ENCODE measurements around the gene PHLDA1. TPM values are rescaled to one million over a fixed set of nuclear protein-coding genes. Genes with fewer than 3 reads are reported as not detected.
A peak's percentile ranks its signal among the peaks of the same experiment; 100 is the strongest.

PHLDA1 gene
- total and polyA plus RNA-seq, 2 of the 13 experiments (the other 11 are each of a cell fraction or from before 2014, with no cell fraction given) = 33.8 to 41.0 TPM

GRCh38 chr12:76040461-76040860 is 8.9 kb upstream of the PHLDA1 start:
- no peak overlapping the region for H3K4me2 ChIP-seq (ENCODE audit: low read depth, low read length)
- no peak overlapping the region for H2AFZ ChIP-seq (ENCODE audit: low read length)
- no peak overlapping the region for H3K9ac ChIP-seq (ENCODE audit: insufficient read depth, low read depth, low read length)
- FAIRE-seq (no peak), DNase-seq (ENCODE audit: low spot score) (no peak), ATAC-seq (no peak)
- ChIA-PET POLR2A (interaction anchor here (0.9 to 1.2 kb wide), 2 partner anchors 9 to 63 kb away, joined by 3 to 4 read pairs; partner anchors contain the start of gene PHLDA1), CTCF (ENCODE audit: low intra/inter-chr PET ratio, low total read pairs) (no interaction called here)
- no TSS peak for BruUV-seq (replicated peaks)
- H3K9me3 ChIP-seq (ENCODE audit: low read length) = no peaks in the 10 kb centered on the region
- H3K27me3 ChIP-seq (ENCODE audit: control insufficient read depth in 1 of 2, insufficient read depth in 2 of 2, low read length in 2 of 2) = no peaks in the 10 kb centered on the region
- H3K4me1 ChIP-seq (ENCODE audit: insufficient read depth, low read length) = peaks cover 48% of the 10 kb centered on the region
- intact Hi-C loops (cut with micrococcal nuclease; ENCODE audit: unreplicated experiment) (no loop called here), in situ Hi-C loops (cut with HindIII; ENCODE audit: extremely low pct_ligation_motif_present, low pct_unique_long_range_greater_than_20kb) (no loop called here)
- 94% methylated on average over 4 of the region's 4 CpGs for WGBS (ENCODE audit: low lambda C conversion rate)
- no peaks in the 10 kb centered on the region for H3K36me3 ChIP-seq (replicated peaks in 1 of 2; ENCODE audit: control insufficient read depth in 1 of 2, insufficient read depth in 2 of 2, low read length in 2 of 2)
- no peaks in the 10 kb centered on the region for H3K79me2 ChIP-seq (ENCODE audit: insufficient read depth, low read length)
- H3K27ac ChIP-seq (ENCODE audit: extremely low read length, insufficient read depth, low read length) = no peak overlapping the region
- peak; percentile 57 for TF ChIP-seq RBM22 (optimal IDR thresholded peaks at IDR 0.05; ENCODE audit: low read length)
- TF ChIP-seq ZFP1 (CRISPR knock-in tag; IDR thresholded peaks at IDR 0.05) = no peak
- no peak overlapping the region for H3K4me3 ChIP-seq (replicated peaks in 1 of 3; ENCODE audit: insufficient read depth in 1 of 3, low read depth in 2 of 3, low read length in 3 of 3)
- no peaks in the 10 kb centered on the region for H4K20me1 ChIP-seq (ENCODE audit: insufficient read depth, low read length)

GRCh38 chr12:76038176-76038575 is 6.6 kb upstream of the PHLDA1 start:
- H3K4me3 ChIP-seq (replicated peaks in 1 of 3; ENCODE audit: insufficient read depth in 1 of 3, low read depth in 2 of 3, low read length in 3 of 3) = no peak overlapping the region
- in situ Hi-C loops (cut with HindIII; ENCODE audit: extremely low pct_ligation_motif_present, low pct_unique_long_range_greater_than_20kb) = no loop called here
- POLR2A ChIA-PET = interaction anchor here (1.5 kb wide), 1 partner anchor 48 kb away, joined by 3 read pairs; no protein-coding TSS in a partner anchor

More at GRCh38 chr12:76038176-76038575, 6.6 kb upstream of the PHLDA1 start:
- intact Hi-C loops (cut with micrococcal nuclease; ENCODE audit: unreplicated experiment) = no loop called here
- ATAC-seq (no peak), FAIRE-seq (no peak), DNase-seq (ENCODE audit: low spot score) (no peak)
- TF ChIP-seq ZNF687 (CRISPR knock-in tag; IDR thresholded peaks at IDR 0.05) = no peak
- TF ChIP-seq ZNF274 (CRISPR knock-in tag; IDR thresholded peaks at IDR 0.05) = no peak
- 55% methylated on average over 2 of the region's 2 CpGs for WGBS (ENCODE audit: low lambda C conversion rate)
- H3K4me2 ChIP-seq (ENCODE audit: low read depth, low read length) = no peak overlapping the region
- H3K27ac ChIP-seq (ENCODE audit: extremely low read length, insufficient read depth, low read length) = no peak overlapping the region
- H3K4me1 ChIP-seq (ENCODE audit: insufficient read depth, low read length) = peaks cover 71% of the 10 kb centered on the region
- no peaks in the 10 kb centered on the region for H3K9me3 ChIP-seq (ENCODE audit: low read length)
- H3K36me3 ChIP-seq (replicated peaks in 1 of 2; ENCODE audit: control insufficient read depth in 1 of 2, insufficient read depth in 2 of 2, low read length in 2 of 2) = no peaks in the 10 kb centered on the region
- no peaks in the 10 kb centered on the region for H3K27me3 ChIP-seq (ENCODE audit: control insufficient read depth in 1 of 2, insufficient read depth in 2 of 2, low read length in 2 of 2)
- no peaks in the 10 kb centered on the region for H4K20me1 ChIP-seq (ENCODE audit: insufficient read depth, low read length)
- H3K79me2 ChIP-seq (ENCODE audit: insufficient read depth, low read length) = peaks cover 8% of the 10 kb centered on the region
- BruUV-seq (replicated peaks) = no TSS peak
- no peak overlapping the region for H2AFZ ChIP-seq (ENCODE audit: low read length)
- CTCF ChIA-PET (ENCODE audit: low intra/inter-chr PET ratio, low total read pairs) = interaction anchor here (1.5 kb wide), 1 partner anchor 478 kb away, joined by 3 read pairs; no protein-coding TSS in a partner anchor
- no peak overlapping the region for H3K9ac ChIP-seq (ENCODE audit: insufficient read depth, low read depth, low read length)
